ENCODE results near the gene MARS1.
A peak's percentile ranks its signal among the peaks of the same experiment; 100 is the strongest.

Gene MARS1

DNA sequence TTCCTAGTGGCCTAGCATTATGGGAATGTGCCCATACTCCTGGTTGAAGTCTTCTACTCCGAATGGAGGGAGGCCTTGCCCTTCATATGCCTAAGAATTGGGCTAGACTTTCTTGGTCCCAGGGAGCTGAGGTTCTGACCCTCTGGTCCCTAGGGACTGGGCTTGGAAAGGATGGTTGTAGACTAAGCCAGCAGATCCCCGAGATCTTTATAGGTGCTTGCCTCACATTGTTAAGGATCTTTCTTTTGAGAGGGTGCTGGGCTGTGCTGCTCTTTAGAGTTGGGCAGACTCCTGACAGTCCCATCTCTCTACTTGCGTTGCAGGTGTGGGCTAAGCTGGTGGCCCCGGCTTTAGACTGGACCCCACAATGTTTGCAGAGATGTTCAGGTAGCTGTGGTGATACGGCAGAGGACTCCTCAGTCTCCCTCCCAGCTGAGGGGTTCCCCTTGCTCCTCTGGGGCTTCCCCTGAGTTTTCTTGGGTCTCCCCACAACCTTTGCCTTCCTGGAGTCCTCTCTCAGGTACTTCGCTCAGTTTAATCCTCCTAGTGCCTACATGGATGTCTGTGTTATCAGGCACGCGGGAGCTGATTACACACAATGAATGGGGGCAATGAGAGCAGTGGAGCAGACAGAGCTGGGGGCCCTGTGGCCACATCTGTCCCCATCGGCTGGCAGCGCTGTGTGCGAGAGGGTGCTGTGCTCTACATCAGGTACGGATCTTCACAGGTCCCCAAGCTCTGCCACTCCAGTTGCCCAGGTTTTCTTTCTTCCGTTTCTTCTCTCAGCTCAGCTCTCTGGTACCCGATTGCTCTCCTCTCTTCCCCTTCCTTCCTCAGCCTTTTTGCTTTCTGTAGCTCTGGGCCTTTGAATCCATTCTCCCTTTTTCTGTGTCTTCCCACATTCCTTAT, 36.1 kb downstream of the MARS1 start:
- DNase-seq, result no peak
- Mint-ChIP-seq H3K4me1 (peaks cover 53% of the 10 kb centered on the region), H3K27me3 (peaks cover 5% of the 10 kb centered on the region), H3K9me3 (no peaks in the 10 kb centered on the region), H3K36me3 (peaks cover 34% of the 10 kb centered on the region), H3K27ac (peak overlapping the region; percentile 91), H3K4me3 (peak overlapping the region; percentile 99)
- CTCF ChIA-PET, result interaction anchor here (0.8 to 1.6 kb wide), 6 partner anchors 10 to 97 kb away, joined by 3 to 6 read pairs (median 3); partner anchors contain the start of gene DCTN2

DNA sequence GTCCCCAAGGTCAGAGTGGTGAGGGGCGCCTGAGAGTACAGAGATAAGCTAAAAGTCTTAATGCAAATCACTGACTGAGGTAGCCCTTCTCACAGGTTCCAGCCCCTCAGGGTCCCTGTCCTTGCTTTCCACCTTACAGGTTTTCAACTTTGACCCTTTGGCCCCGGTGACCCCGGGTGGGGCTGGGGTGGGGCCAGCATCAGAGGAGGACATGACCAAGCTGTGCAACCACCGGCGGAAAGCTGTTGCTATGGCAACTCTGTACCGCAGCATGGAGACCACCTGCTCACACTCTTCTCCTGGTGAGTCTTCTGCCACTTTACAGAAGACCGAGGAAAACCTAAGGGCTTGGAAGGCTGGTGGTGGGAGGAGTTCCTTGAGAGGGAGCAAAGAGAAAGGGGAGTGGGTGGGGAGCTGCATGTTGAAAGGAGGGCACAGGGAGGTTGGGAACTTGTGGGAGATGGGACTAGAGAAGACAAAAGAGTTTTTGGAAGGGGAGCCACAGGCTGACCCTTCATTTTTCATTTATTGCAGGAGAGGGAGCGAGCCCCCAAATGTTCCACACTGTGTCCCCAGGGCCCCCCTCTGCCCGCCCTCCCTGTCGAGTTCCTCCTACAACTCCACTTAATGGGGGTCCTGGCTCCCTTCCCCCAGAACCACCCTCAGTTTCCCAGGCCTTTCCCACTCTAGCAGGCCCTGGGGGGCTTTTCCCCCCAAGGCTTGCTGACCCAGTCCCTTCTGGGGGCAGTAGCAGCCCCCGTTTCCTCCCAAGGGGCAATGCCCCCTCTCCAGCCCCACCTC, 37.1 kb downstream of the MARS1 start:
- Mint-ChIP-seq H3K9me3 (no peaks in the 10 kb centered on the region), H3K4me3 (peak overlapping the region; percentile 99), H3K4me1 (peaks cover 47% of the 10 kb centered on the region), H3K36me3 (peaks cover 33% of the 10 kb centered on the region), H3K27me3 (peaks cover 5% of the 10 kb centered on the region), H3K27ac (peak overlapping the region; percentile 33)
- CTCF ChIA-PET, result interaction anchor here (0.8 to 1.6 kb wide), 3 partner anchors 9 to 58 kb away, joined by 3 to 6 read pairs (median 3); no protein-coding TSS in a partner anchor
- no peak for DNase-seq

GRCh38 chr12:57525615-57526383, 37.9 kb downstream of the MARS1 start:
- H3K27ac Mint-ChIP-seq, result no peak overlapping the region

GRCh38 chr12:57526477-57527126, 38.7 kb downstream of the MARS1 start:
- CTCF ChIA-PET, result no interaction called here
- peak overlapping the region; percentile 52 for H3K27ac Mint-ChIP-seq
- H3K9me3 Mint-ChIP-seq, result no peaks in the 10 kb centered on the region
- peaks cover 38% of the 10 kb centered on the region for H3K4me1 Mint-ChIP-seq
- H3K36me3 Mint-ChIP-seq, result peaks cover 41% of the 10 kb centered on the region
- peaks cover 5% of the 10 kb centered on the region for H3K27me3 Mint-ChIP-seq
- no peak overlapping the region for H3K4me3 Mint-ChIP-seq
- no peak for DNase-seq

More at GRCh38 chr12:57525615-57526383, 37.9 kb downstream of the MARS1 start:
- CTCF ChIA-PET, result no interaction called here
- H3K4me1 Mint-ChIP-seq, result peaks cover 46% of the 10 kb centered on the region
- H3K27me3 Mint-ChIP-seq, result peaks cover 5% of the 10 kb centered on the region
- peaks cover 34% of the 10 kb centered on the region for H3K36me3 Mint-ChIP-seq
- H3K4me3 Mint-ChIP-seq, result no peak overlapping the region
- no peaks in the 10 kb centered on the region for H3K9me3 Mint-ChIP-seq
- no peak for DNase-seq

DNA sequence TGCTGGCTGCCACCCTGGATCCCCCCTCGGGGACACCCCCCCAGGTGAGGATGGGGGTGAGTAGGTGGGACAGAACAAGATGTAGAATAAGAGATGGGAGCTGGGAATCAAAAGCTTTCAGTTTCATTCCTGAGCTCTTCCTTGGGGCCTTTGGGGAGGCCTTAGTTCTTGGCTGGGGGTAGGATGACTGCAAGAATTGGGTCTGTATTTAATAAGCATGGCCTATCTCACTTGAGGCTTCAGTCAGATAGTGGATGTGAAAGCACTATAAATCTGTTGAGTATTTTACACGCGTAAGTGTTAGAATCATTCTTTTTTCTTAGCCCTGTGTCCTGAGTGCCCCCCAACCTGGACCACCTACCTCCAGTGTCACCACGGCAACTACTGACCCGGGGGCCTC, 39.3 kb downstream of the MARS1 start:
- Mint-ChIP-seq H3K4me1 (peaks cover 32% of the 10 kb centered on the region), H3K27ac (no peak overlapping the region), H3K36me3 (peaks cover 47% of the 10 kb centered on the region), H3K9me3 (no peaks in the 10 kb centered on the region), H3K27me3 (peaks cover 2% of the 10 kb centered on the region), H3K4me3 (no peak overlapping the region)
- CTCF ChIA-PET, result no interaction called here
- DNase-seq, result no peak

- no peak for DNase-seq
- CTCF ChIA-PET, result no interaction called here
- Mint-ChIP-seq H3K4me1 (peaks cover 29% of the 10 kb centered on the region), H3K27ac (peak overlapping the region; percentile 47), H3K36me3 (peaks cover 46% of the 10 kb centered on the region), H3K4me3 (no peak overlapping the region), H3K27me3 (no peaks in the 10 kb centered on the region), H3K9me3 (no peaks in the 10 kb centered on the region)
Measured at GRCh38 chr12:57528176-57528575, 40.3 kb downstream of the MARS1 start.

DNA sequence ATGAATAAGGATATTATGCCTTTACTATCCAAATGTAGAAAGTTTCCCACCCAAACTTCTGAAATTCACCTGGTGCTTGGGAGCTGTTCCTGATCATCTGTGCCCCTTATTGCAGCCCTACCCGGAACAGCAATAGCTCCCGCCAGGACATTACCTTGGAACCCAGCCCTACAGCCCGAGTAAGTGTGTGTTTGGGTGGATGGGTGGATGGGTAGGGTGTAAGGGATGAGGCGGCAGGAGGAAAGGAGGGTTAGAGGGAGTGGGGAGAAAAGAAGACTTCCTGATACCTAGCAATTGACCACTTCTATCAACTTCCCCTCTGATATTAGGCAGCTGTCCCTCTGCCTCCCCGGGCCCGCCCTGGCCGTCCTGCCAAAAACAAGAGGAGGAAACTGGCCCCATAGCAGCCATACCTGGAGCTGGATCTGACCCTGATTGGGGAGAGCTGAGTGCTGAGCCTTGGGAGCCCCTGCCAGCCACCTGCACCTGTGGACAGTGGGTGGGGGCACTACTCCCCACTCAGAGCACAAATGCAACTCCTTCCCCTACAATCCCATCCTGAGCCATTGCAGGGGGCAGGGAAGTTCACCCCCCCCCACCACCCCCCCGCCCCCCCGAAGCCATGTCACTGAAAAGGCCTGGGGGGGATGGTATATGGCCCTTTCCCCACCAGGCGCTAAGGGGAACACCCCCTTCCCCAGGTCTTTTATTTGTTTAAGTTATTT, 41.1 kb downstream of the MARS1 start:
- H3K27ac Mint-ChIP-seq, result no peak overlapping the region
- H3K36me3 Mint-ChIP-seq, result peaks cover 45% of the 10 kb centered on the region
- no peak overlapping the region for H3K4me3 Mint-ChIP-seq
- CTCF ChIA-PET, result interaction anchor here (1.0 kb wide), 1 partner anchor 23 kb away, joined by 3 read pairs; no protein-coding TSS in a partner anchor
- H3K4me1 Mint-ChIP-seq, result peaks cover 21% of the 10 kb centered on the region
- no peak for DNase-seq
- H3K27me3 Mint-ChIP-seq, result no peaks in the 10 kb centered on the region
- H3K9me3 Mint-ChIP-seq, result no peaks in the 10 kb centered on the region

- Mint-ChIP-seq H3K36me3 (peaks cover 45% of the 10 kb centered on the region), H3K4me1 (peaks cover 13% of the 10 kb centered on the region), H3K27ac (peak overlapping the region; percentile 50), H3K27me3 (no peaks in the 10 kb centered on the region), H3K9me3 (no peaks in the 10 kb centered on the region), H3K4me3 (no peak overlapping the region)
- CTCF ChIA-PET, result interaction anchor here (1.0 kb wide), 1 partner anchor 23 kb away, joined by 3 read pairs; no protein-coding TSS in a partner anchor
- DNase-seq, result no peak
Measured at GRCh38 chr12:57529831-57530230, 42.0 kb downstream of the MARS1 start.

DNA sequence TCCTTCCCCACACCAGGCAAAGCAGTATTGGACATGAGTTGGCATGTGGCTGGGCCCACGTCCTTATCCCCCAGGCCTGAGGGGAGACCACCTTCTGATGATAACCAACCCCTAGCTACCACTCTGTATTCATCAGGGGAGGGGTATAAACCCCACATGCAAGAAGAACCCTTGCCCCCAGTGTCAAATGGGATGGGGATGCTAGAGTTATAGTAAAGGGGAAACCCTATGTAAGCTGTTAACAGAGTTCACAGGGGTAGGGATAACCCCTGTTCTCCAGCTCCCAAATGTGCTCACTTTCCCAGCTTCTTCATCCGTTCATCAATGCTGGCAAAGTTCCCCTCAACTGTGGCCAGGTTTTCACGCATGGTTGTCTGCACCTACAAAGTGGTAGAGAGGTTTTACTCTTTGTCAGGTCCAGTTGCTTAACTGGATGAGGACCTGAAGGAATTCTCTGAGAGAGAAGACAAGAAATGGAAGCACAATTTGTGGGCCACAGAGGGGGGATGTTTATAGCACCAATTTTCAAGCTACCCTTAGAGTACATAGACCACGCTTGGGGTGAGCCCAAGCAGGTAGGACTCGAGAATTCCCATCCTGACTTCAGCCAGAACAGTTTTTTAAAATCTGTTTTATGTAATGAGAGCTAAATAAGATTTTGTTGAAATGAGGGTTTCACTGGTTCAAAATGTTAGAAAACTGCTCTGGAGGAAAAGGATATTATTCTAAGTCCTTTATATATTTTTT, 42.7 kb downstream of the MARS1 start:
- no peak for DNase-seq
- Mint-ChIP-seq H3K36me3 (peaks cover 46% of the 10 kb centered on the region), H3K4me1 (peaks cover 7% of the 10 kb centered on the region), H3K4me3 (no peak overlapping the region), H3K27ac (no peak overlapping the region), H3K27me3 (no peaks in the 10 kb centered on the region), H3K9me3 (no peaks in the 10 kb centered on the region)
- CTCF ChIA-PET, result interaction anchor here (1.0 kb wide), 2 partner anchors 22 to 56 kb away, joined by 3 read pairs; no protein-coding TSS in a partner anchor

- H3K36me3 Mint-ChIP-seq, result peaks cover 51% of the 10 kb centered on the region
- CTCF ChIA-PET, result interaction anchor here (0.6 to 1.3 kb wide), 3 partner anchors 14 to 51 kb away, joined by 3 read pairs; no protein-coding TSS in a partner anchor
Measured at GRCh38 chr12:57531836-57532235, 44.0 kb downstream of the MARS1 start.

GRCh38 chr12:57533108-57533507, 45.2 kb downstream of the MARS1 start:
- DNase-seq, result no peak
- CTCF ChIA-PET, result interaction anchor here (1.3 to 2.2 kb wide), 2 partner anchors 9 to 50 kb away, joined by 3 to 6 read pairs; no protein-coding TSS in a partner anchor
- Mint-ChIP-seq H3K4me1 (peaks cover under 1% of the 10 kb centered on the region), H3K4me3 (no peak overlapping the region), H3K27me3 (no peaks in the 10 kb centered on the region), H3K36me3 (peaks cover 50% of the 10 kb centered on the region), H3K9me3 (no peaks in the 10 kb centered on the region), H3K27ac (no peak overlapping the region)

More at GRCh38 chr12:57531836-57532235, 44.0 kb downstream of the MARS1 start:
- Mint-ChIP-seq H3K27ac (no peak overlapping the region), H3K4me1 (peaks cover 3% of the 10 kb centered on the region), H3K4me3 (no peak overlapping the region), H3K9me3 (no peaks in the 10 kb centered on the region), H3K27me3 (no peaks in the 10 kb centered on the region)
- no peak for DNase-seq

- H3K36me3 Mint-ChIP-seq, result peaks cover 51% of the 10 kb centered on the region
- H3K27ac Mint-ChIP-seq, result no peak overlapping the region
- no peaks in the 10 kb centered on the region for H3K27me3 Mint-ChIP-seq
- no peak overlapping the region for H3K4me3 Mint-ChIP-seq
- DNase-seq, result no peak
- peaks cover 3% of the 10 kb centered on the region for H3K4me1 Mint-ChIP-seq
- CTCF ChIA-PET, result interaction anchor here (1.3 to 2.2 kb wide), 2 partner anchors 10 to 18 kb away, joined by 3 to 6 read pairs; no protein-coding TSS in a partner anchor
- H3K9me3 Mint-ChIP-seq, result no peaks in the 10 kb centered on the region
Measured at GRCh38 chr12:57534250-57534649, 46.4 kb downstream of the MARS1 start.

Measured in activated naive CD4-positive, alpha-beta T cell treated with anti-CD3 and anti-CD28 coated beads, Interleukin-2, amount 10 ng/mL, durations not matched to agents 7 days and 5 days (primary cell).